GM12878 (cell line): Measurements from ENCODE around the gene SLC25A47.

ENCODE experiments used
- CTCF ChIP-seq, 3 experiments: IDR thresholded peaks in 2 of 3; conservative IDR thresholded peaks in 1 of 3; 2 replicates each; pipeline ENCODE4 v1.5.1; 2011; ENCODE audit warnings: low read depth in 3 of 3, low read length in 3 of 3, mild to moderate bottlenecking in 3 of 3, control low read depth in 2 of 3, moderate library complexity in 2 of 3, inconsistent platforms in 1 of 3, mixed read lengths in 1 of 3; ENCODE audit not compliant: control insufficient read depth in 2 of 3, insufficient read depth in 1 of 3; ENCODE audit errors: extremely low read depth in 1 of 3
- DPF2 ChIP-seq: fragments of 450-650 bp; IDR thresholded peaks from 2 replicates; pipeline ENCODE4 v1.6.1; 2017; ENCODE audit warnings: mild to moderate bottlenecking
- HCFC1 ChIP-seq: fragments of 150-350 bp; IDR thresholded peaks from 2 replicates; pipeline ENCODE4 v1.6.1; 2014; ENCODE audit warnings: low read length
- KDM1A ChIP-seq: fragments of 200-600 bp; sonication (generic); IDR thresholded peaks from 2 replicates; pipeline ENCODE4 v1.6.1; 2016; ENCODE audit warnings: borderline replicate concordance
- SREBF2 ChIP-seq: IDR thresholded peaks from 2 replicates; pipeline ENCODE4 v1.6.1; 2012; ENCODE audit warnings: mild to moderate bottlenecking, low read length

GRCh38 chr14:100289916-100290606, 33.1 kb upstream of the SLC25A47 start:
- TF ChIP-seq CTCF (IDR thresholded peaks at IDR 0.05 in 2 of 3, conservative IDR thresholded peaks at IDR 0.05 in 1 of 3; ENCODE audit: control insufficient read depth in 2 of 3, extremely low read depth in 1 of 3, insufficient read depth in 1 of 3, low read depth in 3 of 3, low read length in 3 of 3) (0 out of 6 replicates have a peak, but pooled peaks of 1 of the 3 experiments have one; percentile 7), HCFC1 (no peak), KDM1A (no peak), SREBF2 (no peak), DPF2 (no peak)
